Neural progenitor cell (in vitro differentiated cells): ENCODE measurements around the gene USP13. TPM values are rescaled to one million over a fixed set of nuclear protein-coding genes. Genes with fewer than 3 reads are reported as not detected.

Experiments
- DNase-seq: peaks from one replicate; pipeline ENCODE4 v3.0.0-alpha.2; 2016; ENCODE audit warnings: low spot score
- H2AFZ ChIP-seq: fragments of 200-600 bp; sonication (generic); replicated peaks from 2 replicates; pipeline ENCODE4 v1.6.1; 2016; ENCODE audit warnings: antibody characterized with exemption
- H3F3A ChIP-seq: fragments of 200-600 bp; sonication (generic); 2 replicates; pipeline ENCODE4 v1.6.1; 2016; ENCODE audit warnings: antibody characterized with exemption, low read depth
- H3K27ac ChIP-seq: fragments of 200-600 bp; sonication (generic); 2 replicates; pipeline ENCODE4 v1.5.1; 2016; ENCODE audit warnings: mild to moderate bottlenecking
- H3K27me3 ChIP-seq: fragments of 200-600 bp; sonication (generic); 2 replicates; pipeline ENCODE4 v1.6.1; 2016; ENCODE audit warnings: mild to moderate bottlenecking, moderate library complexity
- H3K36me3 ChIP-seq: fragments of 200-600 bp; sonication (generic); 2 replicates; pipeline ENCODE4 v1.5.1; 2016
- H3K4me1 ChIP-seq: fragments of 200-600 bp; sonication (generic); 2 replicates; pipeline ENCODE4 v1.6.1; 2016; ENCODE audit warnings: mixed run types
- H3K4me2 ChIP-seq: fragments of 200-600 bp; sonication (generic); 2 replicates; pipeline ENCODE4 v1.6.1; 2016
- H3K4me3 ChIP-seq: fragments of 200-600 bp; sonication (generic); 2 replicates; pipeline ENCODE4 v1.5.1; 2016
- H3K79me2 ChIP-seq: fragments of 200-600 bp; sonication (generic); 2 replicates; pipeline ENCODE4 v1.6.1; 2016; ENCODE audit warnings: low read depth
- H3K9ac ChIP-seq: fragments of 200-600 bp; sonication (generic); 2 replicates; pipeline ENCODE4 v1.6.1; 2016
- H3K9me3 ChIP-seq: fragments of 200-600 bp; sonication (generic); 2 replicates; pipeline ENCODE4 v1.5.1; 2016; ENCODE audit warnings: low read depth
- H4K20me1 ChIP-seq: fragments of 200-600 bp; sonication (generic); 2 replicates; pipeline ENCODE4 v1.6.1; 2016; ENCODE audit warnings: low read depth
- H3K27ac Mint-ChIP-seq: 3 replicates; pipeline ENCODE4 v1.8.0; 2021; ENCODE audit warnings: mixed read lengths
- H3K27me3 Mint-ChIP-seq: 2 replicates; pipeline ENCODE4 v1.8.0; 2022; ENCODE audit warnings: low read depth, mild to moderate bottlenecking, inconsistent platforms, moderate library complexity, mixed read lengths; ENCODE audit not compliant: insufficient read depth
- H3K36me3 Mint-ChIP-seq: 3 replicates; pipeline ENCODE4 v1.8.0; 2021; ENCODE audit warnings: mixed read lengths
- H3K4me1 Mint-ChIP-seq: 3 replicates; pipeline ENCODE4 v1.8.0; 2021; ENCODE audit warnings: mixed read lengths
- H3K4me3 Mint-ChIP-seq: 3 replicates; pipeline ENCODE4 v1.8.0; 2021; ENCODE audit warnings: mild to moderate bottlenecking, moderate library complexity, mixed read lengths
- H3K9me3 Mint-ChIP-seq: 3 replicates; pipeline ENCODE4 v1.8.0; 2020; ENCODE audit warnings: mixed read lengths
- CTCF ChIP-seq: fragments of 200-600 bp; sonication (generic); IDR thresholded peaks from 2 replicates; pipeline ENCODE4 v1.5.1; 2017; ENCODE audit warnings: antibody characterized with exemption, mild to moderate bottlenecking
- EZH2 ChIP-seq: fragments of 200-600 bp; sonication (generic); IDR thresholded peaks from 2 replicates; pipeline ENCODE4 v1.6.1; 2017; ENCODE audit warnings: antibody characterized with exemption, mild to moderate bottlenecking, moderate library complexity
- EZH2phosphoT487 ChIP-seq: fragments of 200-600 bp; sonication (generic); IDR thresholded peaks from 2 replicates; pipeline ENCODE4 v1.6.1; 2017; ENCODE audit warnings: antibody characterized with exemption
- total RNA-seq: library from RNA; depleted of rRNA; stranded (reverse); fragments of >200 nt; gene quantifications from 2 replicates; pipeline ENCODE4 v1.2.3, GENCODE V29; 2015; ENCODE audit warnings: low replicate concordance

The USP13 gene
- total RNA-seq, 1 donor from 2014 or later, result 17.7 TPM

GRCh38 chr3:179604321-179605078 lies 48.3 kb upstream of the USP13 start, which contains the start of the genes MRPL47 and NDUFB5:
TSS of gene MRPL47 (minus strand) at chr3:179604638. CDS start at chr3:179604624, 14 bp downstream.
TSS of gene NDUFB5 (plus strand) at chr3:179604794. CDS start at chr3:179604816, 22 bp downstream.
- peak within 1 kb of the TSS; percentile 100 for H3K4me3 Mint-ChIP-seq

GRCh38 chr3:179606534-179607085 lies 46.2 kb upstream of the USP13 start:
- no peaks in the 10 kb centered on the region for H3K27me3 ChIP-seq
- Mint-ChIP-seq H3K4me3 (peak overlapping the region; percentile 49), H3K9me3 (no peaks in the 10 kb centered on the region), H3K27me3 (no peaks in the 10 kb centered on the region), H3K27ac (no peak overlapping the region), H3K36me3 (peaks cover 10% of the 10 kb centered on the region), H3K4me1 (peaks cover 11% of the 10 kb centered on the region)
- TF ChIP-seq EZH2, result no peak
- TF ChIP-seq CTCF, result no peak
- no peak overlapping the region for H3K9ac ChIP-seq
- no peak overlapping the region for H3K4me3 ChIP-seq
- peaks cover 9% of the 10 kb centered on the region for H4K20me1 ChIP-seq
- H3K27ac ChIP-seq, result no peak overlapping the region
- H3K36me3 ChIP-seq, result peaks cover 4% of the 10 kb centered on the region
- H3K79me2 ChIP-seq, result peaks cover 48% of the 10 kb centered on the region
- no peak overlapping the region for H2AFZ ChIP-seq
- H3K4me2 ChIP-seq, result no peak overlapping the region
- H3K4me1 ChIP-seq, result peaks cover 8% of the 10 kb centered on the region
- no peaks in the 10 kb centered on the region for H3F3A ChIP-seq
- H3K9me3 ChIP-seq, result no peaks in the 10 kb centered on the region
- no peak for DNase-seq

More at GRCh38 chr3:179604321-179605078, 48.3 kb upstream of the USP13 start, which contains the start of the genes MRPL47 and NDUFB5:
- Histone ChIP-seq H3K36me3 (peaks cover 14% of the 10 kb centered on the region), H3K9me3 (no peaks in the 10 kb centered on the region), H2AFZ (peak within 1 kb of the TSS; percentile 95), H3K79me2 (peaks cover 55% of the 10 kb centered on the region), H3K4me1 (peaks cover 8% of the 10 kb centered on the region), H3K27ac (peak within 1 kb of the TSS; percentile 85), H3K4me3 (peak within 1 kb of the TSS; percentile 72), H3F3A (no peaks in the 10 kb centered on the region), H4K20me1 (peaks cover 9% of the 10 kb centered on the region), H3K9ac (peak within 1 kb of the TSS; percentile 98), H3K4me2 (peak within 1 kb of the TSS; percentile 91), H3K27me3 (no peaks in the 10 kb centered on the region)
- Mint-ChIP-seq H3K27ac (peak within 1 kb of the TSS; percentile 97), H3K27me3 (no peaks in the 10 kb centered on the region), H3K36me3 (peaks cover 8% of the 10 kb centered on the region), H3K4me1 (peaks cover 11% of the 10 kb centered on the region), H3K9me3 (no peaks in the 10 kb centered on the region)
- TF ChIP-seq CTCF (no peak), EZH2 (peak; percentile 66)
- peak; percentile 97 for DNase-seq

GRCh38 chr3:179608931-179609720 lies 43.7 kb upstream of the USP13 start:
- H3K27ac Mint-ChIP-seq, result no peak overlapping the region
- Histone ChIP-seq H3K36me3 (no peaks in the 10 kb centered on the region), H3K9me3 (no peaks in the 10 kb centered on the region), H3K79me2 (peaks cover 23% of the 10 kb centered on the region), H3F3A (no peaks in the 10 kb centered on the region), H3K9ac (no peak overlapping the region), H3K4me2 (no peak overlapping the region), H4K20me1 (no peaks in the 10 kb centered on the region), H3K27ac (no peak overlapping the region), H3K27me3 (no peaks in the 10 kb centered on the region), H3K4me1 (no peaks in the 10 kb centered on the region), H3K4me3 (no peak overlapping the region), H2AFZ (no peak overlapping the region)
- H3K4me3 Mint-ChIP-seq, result no peak overlapping the region
- no peaks in the 10 kb centered on the region for H3K9me3 Mint-ChIP-seq
- H3K27me3 Mint-ChIP-seq, result no peaks in the 10 kb centered on the region
- no peak for TF ChIP-seq EZH2
- TF ChIP-seq CTCF, result no peak
- no peak for TF ChIP-seq EZH2phosphoT487
- DNase-seq, result no peak
- peaks cover 10% of the 10 kb centered on the region for H3K36me3 Mint-ChIP-seq
- peaks cover 7% of the 10 kb centered on the region for H3K4me1 Mint-ChIP-seq
